Psoas muscle (tissue), 8 donors: Measurements from ENCODE around the gene CDH10. TPM values are rescaled to one million over a fixed set of nuclear protein-coding genes. Genes with fewer than 3 reads are reported as not detected.

Source experiments
- ATAC-seq, 4 donors: fragments of 200-7000 bp; cut with Tn5 transposase; one replicate each; pipeline ENCODE4 v1.9.1; 2020; ENCODE audit warnings: moderate library complexity in 3 of 4, mild to moderate bottlenecking in 2 of 4
- DNase-seq, 2 donors: peaks; one replicate each; pipeline ENCODE4 v3.0.0-alpha.2; 2020
- H3K27ac ChIP-seq: fragments of 200-600 bp; one replicate; pipeline ENCODE4 v1.8.0; 2022
- H3K27me3 ChIP-seq, 3 donors: fragments of 200-600 bp in 1 of 3; one replicate each; pipeline versions ENCODE4 v1.6.1 to v1.8.0; 2013 to 2022; ENCODE audit warnings: low read length in 2 of 3, mild to moderate bottlenecking in 2 of 3, moderate library complexity in 1 of 3; ENCODE audit not compliant: insufficient read depth in 3 of 3
- H3K36me3 ChIP-seq, 2 donors: fragments of 200-600 bp in 1 of 2; one replicate each; pipeline versions ENCODE4 v1.6.1 to v1.8.0; 2013 to 2022; ENCODE audit warnings: low read depth in 1 of 2, mild to moderate bottlenecking in 1 of 2, moderate library complexity in 1 of 2; ENCODE audit not compliant: insufficient read depth in 1 of 2
- H3K4me1 ChIP-seq: fragments of 200-600 bp; one replicate; pipeline ENCODE4 v1.8.0; 2022
- H3K4me3 ChIP-seq: fragments of 200-600 bp; one replicate; pipeline ENCODE4 v1.8.0; 2022; ENCODE audit warnings: mild to moderate bottlenecking
- H3K9me3 ChIP-seq: fragments of 200-600 bp; one replicate; pipeline ENCODE4 v1.8.0; 2022
- CTCF ChIP-seq: fragments of 200-600 bp; IDR thresholded peaks from one replicate; pipeline ENCODE4 v1.8.0; 2022; ENCODE audit warnings: antibody characterized with exemption
- WGBS, 3 donors: extraction: QIAGEN DNeasy Blood & Tissue Kit; methylation state at CpG; one replicate each; pipeline versions ENCODE4 v1.1.6 to v1.1.7; 2013; 5-methylcytosine and 5-hydroxymethylcytosine counted together
- intact Hi-C, 2 donors: fragments of 100-400 bp; cut with DNase I; formaldehyde crosslinking; loops; one replicate each; pipeline versions ENCODE4 v1.11.0 to v1.14.2; 2022
- polyA plus RNA-seq, 3 donors: library from polyadenylated mRNA; stranded (reverse); fragments of 200-250 nt; gene quantifications; one replicate each; pipeline ENCODE4 v1.2.3, GENCODE V29; 2013
- total RNA-seq, 4 donors: library from RNA; stranded (reverse); fragmentation: NEBNext Ultra II Directional in 2 of 4; extraction: Animal tissue kit (Norgen Biotek cat#: 25700) in 2 of 4; gene quantifications; one replicate each; pipeline versions ENCODE4 v1.2.1 to v1.2.4, GENCODE V29; 2021 to 2023
- donor health status: healthy with polysubstance abuse.
- donor health status: DM: no; HTN: no; CAD: no; lungs with moderate emphysema.
- donor health status: Bipolar disorder and iron deficiency.
- donor health status: healthy.
- donor health status: DM: yes; HTN: yes; CAD: no.
- donor health status: DM: no; HTN: no; CAD: no.
- donor health status: DM: no; HTN: no; CAD: no.
- donor health status: DM: yes; HTN: yes; CAD: no.

CDH10 gene
- total and polyA plus RNA-seq, 7 donors = 0.03 TPM; not detected in 6

- no peak for TF ChIP-seq CTCF
- no peak overlapping the region for H3K27ac ChIP-seq
- intact Hi-C loops = no loop called here
- no peaks in the 10 kb centered on the region for H3K36me3 ChIP-seq
- H3K4me1 ChIP-seq = no peaks in the 10 kb centered on the region
- H3K27me3 ChIP-seq = no peaks in the 10 kb centered on the region
- H3K4me3 ChIP-seq = no peak overlapping the region
- DNase-seq (no peak), ATAC-seq (no peak)
- no peaks in the 10 kb centered on the region for H3K9me3 ChIP-seq
Measured at GRCh38 chr5:24571302-24571701, 73.5 kb downstream of the CDH10 start.

- intact Hi-C loops = no loop called here
- no peak for TF ChIP-seq CTCF
Measured at GRCh38 chr5:24566933-24567332, 77.8 kb downstream of the CDH10 start.

GRCh38 chr5:24555229-24555628 lies 89.5 kb downstream of the CDH10 start:
- WGBS, 3 donors = 50 to 56% (median 54%) methylated on average over 4 of the region's 4 CpGs
- no peak for ATAC-seq
- TF ChIP-seq CTCF = no peak
- no peaks in the 10 kb centered on the region for H3K9me3 ChIP-seq
- intact Hi-C loops = no loop called here
- no peaks in the 10 kb centered on the region for H3K27me3 ChIP-seq
- H3K4me1 ChIP-seq = no peaks in the 10 kb centered on the region
- DNase-seq = no peak
- no peak overlapping the region for H3K27ac ChIP-seq
- no peaks in the 10 kb centered on the region for H3K36me3 ChIP-seq
- no peak overlapping the region for H3K4me3 ChIP-seq

More at GRCh38 chr5:24566933-24567332, 77.8 kb downstream of the CDH10 start:
- Histone ChIP-seq H3K4me1 (no peaks in the 10 kb centered on the region), H3K36me3 (no peaks in the 10 kb centered on the region), H3K27ac (no peak overlapping the region), H3K4me3 (no peak overlapping the region), H3K27me3 (no peaks in the 10 kb centered on the region), H3K9me3 (no peaks in the 10 kb centered on the region)
- ATAC-seq (no peak), DNase-seq (no peak)

- Histone ChIP-seq H3K27me3 (no peaks in the 10 kb centered on the region), H3K4me1 (no peaks in the 10 kb centered on the region), H3K9me3 (no peaks in the 10 kb centered on the region), H3K36me3 (no peaks in the 10 kb centered on the region), H3K27ac (no peak overlapping the region), H3K4me3 (no peak overlapping the region)
- no peak for TF ChIP-seq CTCF
- 10 to 21% (median 12%) methylated on average over 2 of the region's 2 CpGs for WGBS, 3 donors
- ATAC-seq (no peak), DNase-seq (no peak)
- intact Hi-C loops = no loop called here
Measured at GRCh38 chr5:24547132-24547531, 97.6 kb downstream of the CDH10 start.

- 27 to 36% (median 33%) methylated on average over 1 of the region's 1 CpG for WGBS, 3 donors
- H3K27ac ChIP-seq = no peak overlapping the region
- DNase-seq (no peak), ATAC-seq (no peak)
- intact Hi-C loops = no loop called here
- no peaks in the 10 kb centered on the region for H3K36me3 ChIP-seq
- H3K9me3 ChIP-seq = no peaks in the 10 kb centered on the region
- no peaks in the 10 kb centered on the region for H3K4me1 ChIP-seq
- no peak overlapping the region for H3K4me3 ChIP-seq
- TF ChIP-seq CTCF = no peak
- no peaks in the 10 kb centered on the region for H3K27me3 ChIP-seq
Measured at GRCh38 chr5:24539613-24540012, 105.2 kb downstream of the CDH10 start.
